ENCODE results near the gene SLC39A6.

DNA sequence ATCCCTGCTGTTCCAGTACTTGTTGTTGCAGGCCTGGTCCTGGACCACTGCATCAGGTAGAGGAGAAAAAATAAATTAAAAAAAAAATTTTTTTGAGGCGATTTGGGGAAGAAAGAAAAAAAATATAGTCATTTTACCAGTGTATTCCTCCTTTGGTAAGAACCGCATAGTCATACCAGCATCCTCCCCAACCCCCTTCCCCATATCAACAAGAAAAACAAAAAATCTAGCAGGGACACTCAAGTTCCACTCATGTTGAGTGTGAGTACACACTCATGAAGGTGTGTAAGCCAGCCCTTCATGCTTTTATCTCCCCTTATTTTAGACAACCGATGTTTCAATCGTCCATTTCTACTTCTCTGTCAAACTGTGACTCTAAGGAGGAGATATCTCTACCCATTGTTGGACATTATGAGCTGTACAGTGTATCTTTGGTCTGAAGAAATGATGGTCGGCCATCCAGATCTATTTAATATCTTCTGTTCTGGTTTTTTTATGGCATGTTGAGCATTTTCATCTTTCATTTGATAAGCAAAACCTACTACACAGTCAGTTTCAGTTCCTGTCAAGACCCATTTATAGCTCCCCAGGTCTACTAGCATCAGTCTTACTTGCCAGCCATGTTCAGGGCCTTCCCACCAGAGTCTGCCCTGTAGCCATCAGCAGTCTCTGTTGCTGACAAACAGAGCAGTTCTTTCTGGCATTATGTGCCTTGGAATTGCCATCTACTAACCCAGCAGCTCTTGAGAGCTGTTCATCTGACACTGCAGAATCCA is 20.6 kb upstream of the SLC39A6 start:
- TF ChIP-seq, protein P1, sequence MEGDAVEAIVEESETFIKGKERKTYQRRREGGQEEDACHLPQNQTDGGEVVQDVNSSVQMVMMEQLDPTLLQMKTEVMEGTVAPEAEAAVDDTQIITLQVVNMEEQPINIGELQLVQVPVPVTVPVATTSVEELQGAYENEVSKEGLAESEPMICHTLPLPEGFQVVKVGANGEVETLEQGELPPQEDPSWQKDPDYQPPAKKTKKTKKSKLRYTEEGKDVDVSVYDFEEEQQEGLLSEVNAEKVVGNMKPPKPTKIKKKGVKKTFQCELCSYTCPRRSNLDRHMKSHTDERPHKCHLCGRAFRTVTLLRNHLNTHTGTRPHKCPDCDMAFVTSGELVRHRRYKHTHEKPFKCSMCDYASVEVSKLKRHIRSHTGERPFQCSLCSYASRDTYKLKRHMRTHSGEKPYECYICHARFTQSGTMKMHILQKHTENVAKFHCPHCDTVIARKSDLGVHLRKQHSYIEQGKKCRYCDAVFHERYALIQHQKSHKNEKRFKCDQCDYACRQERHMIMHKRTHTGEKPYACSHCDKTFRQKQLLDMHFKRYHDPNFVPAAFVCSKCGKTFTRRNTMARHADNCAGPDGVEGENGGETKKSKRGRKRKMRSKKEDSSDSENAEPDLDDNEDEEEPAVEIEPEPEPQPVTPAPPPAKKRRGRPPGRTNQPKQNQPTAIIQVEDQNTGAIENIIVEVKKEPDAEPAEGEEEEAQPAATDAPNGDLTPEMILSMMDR (conservative IDR thresholded peaks at IDR 0.05; ENCODE audit: low read depth in 2 of 2) = no peak
- TF ChIP-seq ZNF114 (CRISPR knock-in tag; IDR thresholded peaks at IDR 0.05) (no peak), EZH2phosphoT487 (IDR thresholded peaks at IDR 0.05; ENCODE audit: unreplicated experiment) (no peak), EZH2 (IDR thresholded peaks at IDR 0.05; ENCODE audit: low read depth, unreplicated experiment) (no peak), POLR2AphosphoS5 (IDR thresholded peaks at IDR 0.05; ENCODE audit: low read depth) (no peak), ZNF331 (CRISPR knock-in tag; IDR thresholded peaks at IDR 0.05; ENCODE audit: low read depth) (no peak), NANOG (IDR thresholded peaks at IDR 0.05; ENCODE audit: borderline replicate concordance) (no peak), CREB1 (CRISPR knock-in tag; IDR thresholded peaks at IDR 0.05; ENCODE audit: low read depth) (no peak), STAT1 (IDR thresholded peaks at IDR 0.05; ENCODE audit: unreplicated experiment) (no peak), JUNB (IDR thresholded peaks at IDR 0.05; ENCODE audit: unreplicated experiment) (no peak)
- TF ChIP-seq, protein P2, sequence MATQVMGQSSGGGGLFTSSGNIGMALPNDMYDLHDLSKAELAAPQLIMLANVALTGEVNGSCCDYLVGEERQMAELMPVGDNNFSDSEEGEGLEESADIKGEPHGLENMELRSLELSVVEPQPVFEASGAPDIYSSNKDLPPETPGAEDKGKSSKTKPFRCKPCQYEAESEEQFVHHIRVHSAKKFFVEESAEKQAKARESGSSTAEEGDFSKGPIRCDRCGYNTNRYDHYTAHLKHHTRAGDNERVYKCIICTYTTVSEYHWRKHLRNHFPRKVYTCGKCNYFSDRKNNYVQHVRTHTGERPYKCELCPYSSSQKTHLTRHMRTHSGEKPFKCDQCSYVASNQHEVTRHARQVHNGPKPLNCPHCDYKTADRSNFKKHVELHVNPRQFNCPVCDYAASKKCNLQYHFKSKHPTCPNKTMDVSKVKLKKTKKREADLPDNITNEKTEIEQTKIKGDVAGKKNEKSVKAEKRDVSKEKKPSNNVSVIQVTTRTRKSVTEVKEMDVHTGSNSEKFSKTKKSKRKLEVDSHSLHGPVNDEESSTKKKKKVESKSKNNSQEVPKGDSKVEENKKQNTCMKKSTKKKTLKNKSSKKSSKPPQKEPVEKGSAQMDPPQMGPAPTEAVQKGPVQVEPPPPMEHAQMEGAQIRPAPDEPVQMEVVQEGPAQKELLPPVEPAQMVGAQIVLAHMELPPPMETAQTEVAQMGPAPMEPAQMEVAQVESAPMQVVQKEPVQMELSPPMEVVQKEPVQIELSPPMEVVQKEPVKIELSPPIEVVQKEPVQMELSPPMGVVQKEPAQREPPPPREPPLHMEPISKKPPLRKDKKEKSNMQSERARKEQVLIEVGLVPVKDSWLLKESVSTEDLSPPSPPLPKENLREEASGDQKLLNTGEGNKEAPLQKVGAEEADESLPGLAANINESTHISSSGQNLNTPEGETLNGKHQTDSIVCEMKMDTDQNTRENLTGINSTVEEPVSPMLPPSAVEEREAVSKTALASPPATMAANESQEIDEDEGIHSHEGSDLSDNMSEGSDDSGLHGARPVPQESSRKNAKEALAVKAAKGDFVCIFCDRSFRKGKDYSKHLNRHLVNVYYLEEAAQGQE (IDR thresholded peaks at IDR 0.05; ENCODE audit: unreplicated experiment) = no peak
- TF ChIP-seq, protein P3, sequence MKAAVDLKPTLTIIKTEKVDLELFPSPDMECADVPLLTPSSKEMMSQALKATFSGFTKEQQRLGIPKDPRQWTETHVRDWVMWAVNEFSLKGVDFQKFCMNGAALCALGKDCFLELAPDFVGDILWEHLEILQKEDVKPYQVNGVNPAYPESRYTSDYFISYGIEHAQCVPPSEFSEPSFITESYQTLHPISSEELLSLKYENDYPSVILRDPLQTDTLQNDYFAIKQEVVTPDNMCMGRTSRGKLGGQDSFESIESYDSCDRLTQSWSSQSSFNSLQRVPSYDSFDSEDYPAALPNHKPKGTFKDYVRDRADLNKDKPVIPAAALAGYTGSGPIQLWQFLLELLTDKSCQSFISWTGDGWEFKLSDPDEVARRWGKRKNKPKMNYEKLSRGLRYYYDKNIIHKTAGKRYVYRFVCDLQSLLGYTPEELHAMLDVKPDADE (IDR thresholded peaks at IDR 0.05) = no peak
- TF ChIP-seq, protein P4, sequence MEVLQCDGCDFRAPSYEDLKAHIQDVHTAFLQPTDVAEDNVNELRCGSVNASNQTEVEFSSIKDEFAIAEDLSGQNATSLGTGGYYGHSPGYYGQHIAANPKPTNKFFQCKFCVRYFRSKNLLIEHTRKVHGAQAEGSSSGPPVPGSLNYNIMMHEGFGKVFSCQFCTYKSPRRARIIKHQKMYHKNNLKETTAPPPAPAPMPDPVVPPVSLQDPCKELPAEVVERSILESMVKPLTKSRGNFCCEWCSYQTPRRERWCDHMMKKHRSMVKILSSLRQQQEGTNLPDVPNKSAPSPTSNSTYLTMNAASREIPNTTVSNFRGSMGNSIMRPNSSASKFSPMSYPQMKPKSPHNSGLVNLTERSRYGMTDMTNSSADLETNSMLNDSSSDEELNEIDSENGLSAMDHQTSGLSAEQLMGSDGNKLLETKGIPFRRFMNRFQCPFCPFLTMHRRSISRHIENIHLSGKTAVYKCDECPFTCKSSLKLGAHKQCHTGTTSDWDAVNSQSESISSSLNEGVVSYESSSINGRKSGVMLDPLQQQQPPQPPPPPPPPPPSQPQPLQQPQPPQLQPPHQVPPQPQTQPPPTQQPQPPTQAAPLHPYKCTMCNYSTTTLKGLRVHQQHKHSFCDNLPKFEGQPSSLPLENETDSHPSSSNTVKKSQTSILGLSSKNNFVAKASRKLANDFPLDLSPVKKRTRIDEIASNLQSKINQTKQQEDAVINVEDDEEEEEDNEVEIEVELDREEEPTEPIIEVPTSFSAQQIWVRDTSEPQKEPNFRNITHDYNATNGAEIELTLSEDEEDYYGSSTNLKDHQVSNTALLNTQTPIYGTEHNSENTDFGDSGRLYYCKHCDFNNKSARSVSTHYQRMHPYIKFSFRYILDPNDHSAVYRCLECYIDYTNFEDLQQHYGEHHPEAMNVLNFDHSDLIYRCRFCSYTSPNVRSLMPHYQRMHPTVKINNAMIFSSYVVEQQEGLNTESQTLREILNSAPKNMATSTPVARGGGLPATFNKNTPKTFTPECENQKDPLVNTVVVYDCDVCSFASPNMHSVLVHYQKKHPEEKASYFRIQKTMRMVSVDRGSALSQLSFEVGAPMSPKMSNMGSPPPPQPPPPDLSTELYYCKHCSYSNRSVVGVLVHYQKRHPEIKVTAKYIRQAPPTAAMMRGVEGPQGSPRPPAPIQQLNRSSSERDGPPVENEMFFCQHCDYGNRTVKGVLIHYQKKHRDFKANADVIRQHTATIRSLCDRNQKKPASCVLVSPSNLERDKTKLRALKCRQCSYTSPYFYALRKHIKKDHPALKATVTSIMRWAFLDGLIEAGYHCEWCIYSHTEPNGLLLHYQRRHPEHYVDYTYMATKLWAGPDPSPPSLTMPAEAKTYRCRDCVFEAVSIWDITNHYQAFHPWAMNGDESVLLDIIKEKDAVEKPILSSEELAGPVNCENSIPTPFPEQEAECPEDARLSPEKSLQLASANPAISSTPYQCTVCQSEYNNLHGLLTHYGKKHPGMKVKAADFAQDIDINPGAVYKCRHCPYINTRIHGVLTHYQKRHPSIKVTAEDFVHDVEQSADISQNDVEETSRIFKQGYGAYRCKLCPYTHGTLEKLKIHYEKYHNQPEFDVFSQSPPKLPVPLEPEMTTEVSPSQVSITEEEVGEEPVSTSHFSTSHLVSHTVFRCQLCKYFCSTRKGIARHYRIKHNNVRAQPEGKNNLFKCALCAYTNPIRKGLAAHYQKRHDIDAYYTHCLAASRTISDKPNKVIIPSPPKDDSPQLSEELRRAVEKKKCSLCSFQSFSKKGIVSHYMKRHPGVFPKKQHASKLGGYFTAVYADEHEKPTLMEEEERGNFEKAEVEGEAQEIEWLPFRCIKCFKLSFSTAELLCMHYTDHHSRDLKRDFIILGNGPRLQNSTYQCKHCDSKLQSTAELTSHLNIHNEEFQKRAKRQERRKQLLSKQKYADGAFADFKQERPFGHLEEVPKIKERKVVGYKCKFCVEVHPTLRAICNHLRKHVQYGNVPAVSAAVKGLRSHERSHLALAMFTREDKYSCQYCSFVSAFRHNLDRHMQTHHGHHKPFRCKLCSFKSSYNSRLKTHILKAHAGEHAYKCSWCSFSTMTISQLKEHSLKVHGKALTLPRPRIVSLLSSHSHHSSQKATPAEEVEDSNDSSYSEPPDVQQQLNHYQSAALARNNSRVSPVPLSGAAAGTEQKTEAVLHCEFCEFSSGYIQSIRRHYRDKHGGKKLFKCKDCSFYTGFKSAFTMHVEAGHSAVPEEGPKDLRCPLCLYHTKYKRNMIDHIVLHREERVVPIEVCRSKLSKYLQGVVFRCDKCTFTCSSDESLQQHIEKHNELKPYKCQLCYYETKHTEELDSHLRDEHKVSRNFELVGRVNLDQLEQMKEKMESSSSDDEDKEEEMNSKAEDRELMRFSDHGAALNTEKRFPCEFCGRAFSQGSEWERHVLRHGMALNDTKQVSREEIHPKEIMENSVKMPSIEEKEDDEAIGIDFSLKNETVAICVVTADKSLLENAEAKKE (CRISPR knock-in tag; IDR thresholded peaks at IDR 0.05) = no peak

Data from GM23338 (cell line).